ENCODE results near the gene APOM.
A peak's percentile ranks its signal among the peaks of the same experiment; 100 is the strongest.

APOM gene

DNA sequence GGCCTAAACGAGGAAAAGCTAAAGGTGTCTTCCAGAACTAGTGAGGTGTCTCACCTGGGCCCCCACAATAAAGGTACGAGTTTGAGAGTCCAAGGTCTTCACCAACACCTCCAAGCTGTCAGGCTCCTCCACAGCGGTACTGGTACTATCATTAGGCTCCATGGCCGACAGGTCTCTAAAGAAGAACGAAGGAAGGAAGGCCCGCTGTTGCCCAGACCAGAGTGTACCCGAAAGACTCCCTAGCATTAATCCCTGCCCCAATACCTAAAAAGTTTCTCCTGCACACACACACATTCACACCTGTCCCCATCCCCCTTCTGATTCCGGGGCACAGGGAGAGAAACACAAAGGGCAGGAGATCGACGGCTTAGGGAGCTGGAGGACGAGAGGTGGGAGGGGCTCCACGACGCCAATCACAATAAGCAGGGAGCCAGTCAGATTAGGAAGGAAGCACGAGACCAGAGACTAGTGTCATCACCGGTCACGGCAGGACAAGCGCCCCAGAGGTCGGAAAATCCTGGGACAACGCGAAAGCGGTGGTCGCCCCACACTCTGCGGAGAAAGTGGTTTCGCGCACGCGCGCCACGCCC, 4.0 kb upstream of the APOM start:
- H3K4me3 ChIP-seq (ENCODE audit: low read length): peak overlapping the region; percentile 86
- peak; percentile 46 for DNase-seq (ENCODE audit: low read depth)
- TF ChIP-seq, protein P1, sequence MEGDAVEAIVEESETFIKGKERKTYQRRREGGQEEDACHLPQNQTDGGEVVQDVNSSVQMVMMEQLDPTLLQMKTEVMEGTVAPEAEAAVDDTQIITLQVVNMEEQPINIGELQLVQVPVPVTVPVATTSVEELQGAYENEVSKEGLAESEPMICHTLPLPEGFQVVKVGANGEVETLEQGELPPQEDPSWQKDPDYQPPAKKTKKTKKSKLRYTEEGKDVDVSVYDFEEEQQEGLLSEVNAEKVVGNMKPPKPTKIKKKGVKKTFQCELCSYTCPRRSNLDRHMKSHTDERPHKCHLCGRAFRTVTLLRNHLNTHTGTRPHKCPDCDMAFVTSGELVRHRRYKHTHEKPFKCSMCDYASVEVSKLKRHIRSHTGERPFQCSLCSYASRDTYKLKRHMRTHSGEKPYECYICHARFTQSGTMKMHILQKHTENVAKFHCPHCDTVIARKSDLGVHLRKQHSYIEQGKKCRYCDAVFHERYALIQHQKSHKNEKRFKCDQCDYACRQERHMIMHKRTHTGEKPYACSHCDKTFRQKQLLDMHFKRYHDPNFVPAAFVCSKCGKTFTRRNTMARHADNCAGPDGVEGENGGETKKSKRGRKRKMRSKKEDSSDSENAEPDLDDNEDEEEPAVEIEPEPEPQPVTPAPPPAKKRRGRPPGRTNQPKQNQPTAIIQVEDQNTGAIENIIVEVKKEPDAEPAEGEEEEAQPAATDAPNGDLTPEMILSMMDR (conservative IDR thresholded peaks at IDR 0.05; ENCODE audit: low read depth, low read length): no peak

DNA sequence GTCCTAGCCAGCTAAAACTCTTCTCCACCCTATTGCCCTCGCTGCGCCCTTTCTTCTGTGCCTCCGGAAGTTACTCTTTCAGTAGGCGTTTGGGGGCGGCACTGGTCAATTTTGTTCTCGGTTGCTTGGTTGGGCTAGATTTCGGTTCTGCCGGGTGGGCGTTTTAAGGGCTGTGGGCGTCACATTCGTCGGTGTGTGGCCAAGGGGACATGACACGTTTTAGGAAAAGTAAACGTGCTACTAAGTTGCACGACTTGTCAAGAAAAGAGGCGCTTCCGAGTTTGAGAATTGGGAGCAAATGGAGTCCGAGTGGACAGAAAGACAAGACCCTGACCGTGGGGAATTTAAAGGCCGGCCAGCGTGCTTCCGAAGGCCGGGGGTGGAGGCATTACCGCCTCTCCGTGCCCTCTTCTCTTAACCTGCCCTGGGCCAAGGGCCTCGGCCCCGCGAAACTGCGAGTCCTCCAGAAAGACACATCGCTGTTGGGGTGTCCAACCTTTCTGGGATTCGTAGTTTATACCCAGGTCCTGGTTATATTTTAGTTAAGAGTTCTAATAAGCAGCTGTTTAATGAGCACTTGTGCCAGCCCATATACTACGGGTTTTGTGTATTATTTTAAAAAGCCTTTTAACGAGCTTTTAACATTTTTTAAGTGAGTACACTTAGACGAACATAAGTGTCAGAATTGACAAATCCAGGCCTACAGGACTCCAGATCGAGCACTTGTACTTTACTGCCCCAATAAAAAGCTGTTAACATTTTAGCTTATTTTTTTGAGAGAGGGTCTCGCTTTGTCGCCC, 2.6 kb upstream of the APOM start:
- TF ChIP-seq, protein P1 (conservative IDR thresholded peaks at IDR 0.05; ENCODE audit: low read depth, low read length): no peak
- no peak for DNase-seq (ENCODE audit: low read depth)
- H3K4me3 ChIP-seq (ENCODE audit: low read length): peak overlapping the region; percentile 86

- H3K4me3 ChIP-seq (ENCODE audit: low read length): no peak overlapping the region
- DNase-seq (ENCODE audit: low read depth): no peak
- TF ChIP-seq, protein P1 (conservative IDR thresholded peaks at IDR 0.05; ENCODE audit: low read depth, low read length): no peak
Measured at GRCh38 chr6:31654574-31655348, 933 bp upstream of the APOM start.

DNA sequence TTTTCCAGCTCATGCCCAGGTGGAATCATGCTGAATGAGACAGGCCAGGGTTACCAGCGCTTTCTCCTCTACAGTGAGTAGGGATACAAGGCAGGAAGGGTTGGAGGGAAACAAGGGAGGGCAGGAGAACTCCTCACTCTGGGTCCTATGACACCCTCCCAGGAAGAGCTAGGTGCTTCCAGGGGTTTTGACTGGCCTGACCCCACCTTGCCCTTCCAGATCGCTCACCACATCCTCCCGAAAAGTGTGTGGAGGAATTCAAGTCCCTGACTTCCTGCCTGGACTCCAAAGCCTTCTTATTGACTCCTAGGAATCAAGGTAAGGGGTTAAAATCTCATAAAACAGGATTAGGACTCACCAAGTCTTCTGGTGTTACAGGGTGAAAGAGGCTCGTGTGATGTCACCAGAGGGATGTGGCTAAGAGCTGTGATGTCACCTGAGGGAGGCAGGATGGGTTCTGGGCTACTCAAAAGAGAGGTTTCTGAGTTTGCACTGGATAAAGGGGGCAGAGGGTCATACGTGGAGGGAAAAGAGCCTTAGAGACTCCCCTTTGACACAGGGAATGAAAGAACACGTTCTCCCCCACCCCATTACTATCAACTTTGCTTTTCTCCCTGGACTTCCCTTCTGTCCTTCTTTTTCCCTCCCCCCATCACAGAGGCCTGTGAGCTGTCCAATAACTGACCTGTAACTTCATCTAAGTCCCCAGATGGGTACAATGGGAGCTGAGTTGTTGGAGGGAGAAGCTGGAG, 1.9 kb downstream of the APOM start:
- DNase-seq (ENCODE audit: low read depth): no peak
- TF ChIP-seq, protein P1 (conservative IDR thresholded peaks at IDR 0.05; ENCODE audit: low read depth, low read length): no peak
- no peak overlapping the region for H3K4me3 ChIP-seq (ENCODE audit: low read length)

DNA sequence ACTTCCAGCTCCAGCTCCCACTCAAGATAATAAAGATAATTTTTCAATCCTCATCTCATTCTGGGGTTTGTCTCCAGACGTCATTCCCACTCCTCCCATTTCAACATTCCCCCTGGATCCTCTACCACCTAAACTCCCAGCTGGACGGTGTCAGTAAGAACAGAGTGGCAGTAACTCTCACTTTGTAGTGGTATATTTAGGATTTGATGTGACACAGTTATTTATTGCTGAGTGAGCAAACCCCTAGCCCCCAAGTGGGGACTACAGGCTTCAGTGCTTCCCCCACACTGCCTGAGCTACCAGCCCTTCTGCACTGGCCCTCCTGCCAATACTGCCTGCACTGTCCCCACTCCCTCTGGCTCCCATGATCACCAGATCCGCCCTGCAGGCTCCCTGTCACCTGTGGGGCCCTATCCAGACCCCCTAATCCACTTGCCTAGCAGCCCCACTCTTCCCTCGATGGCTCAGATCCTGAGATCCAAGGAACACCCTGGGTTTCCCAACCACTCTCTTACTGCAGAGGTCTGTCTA, 2.5 kb downstream of the APOM start:
- no peak for DNase-seq (ENCODE audit: low read depth)
- TF ChIP-seq, protein P1 (conservative IDR thresholded peaks at IDR 0.05; ENCODE audit: low read depth, low read length): no peak
- H3K4me3 ChIP-seq (ENCODE audit: low read length): no peak overlapping the region

- TF ChIP-seq, protein P1 (conservative IDR thresholded peaks at IDR 0.05; ENCODE audit: low read depth, low read length): no peak
- DNase-seq (ENCODE audit: low read depth): no peak
- H3K4me3 ChIP-seq (ENCODE audit: low read length): peak overlapping the region; percentile 91
Measured at GRCh38 chr6:31658983-31659648, 3.4 kb downstream of the APOM start.

Data from retinal pigment epithelial cell (primary cell).